Central memory CD4-positive, alpha-beta T cell (primary cell): ENCODE results near the gene AATF.
"Not testable (repeated sequence)": the region's sequence is repeated elsewhere in the genome, so short reads cannot be mapped to it uniquely, and the experiment has no call there.

Experiments used
- DNase-seq: peaks from one replicate; pipeline ENCODE4 v3.0.0; 2022

Gene AATF

GRCh38 chr17:37051381-37051780 is 102.6 kb downstream of the AATF start:
- DNase-seq, result no peak

GRCh38 chr17:37051833-37052232 is 103.1 kb downstream of the AATF start:
- no peak for DNase-seq

- DNase-seq, result no peak
These were observed 103.7 kb downstream of the AATF start for GRCh38 chr17:37052450-37052849.

- DNase-seq, result no peak
These were observed 106.1 kb downstream of the AATF start for GRCh38 chr17:37054894-37055293.

- no peak for DNase-seq
These were observed 107.9 kb downstream of the AATF start for GRCh38 chr17:37056622-37057021.

GRCh38 chr17:37059493-37059892 is 110.7 kb downstream of the AATF start:
- DNase-seq, result no peak

- no peak for DNase-seq
These were observed 111.3 kb downstream of the AATF start for GRCh38 chr17:37060094-37060493.

GRCh38 chr17:37060928-37061327 is 112.2 kb downstream of the AATF start:
- DNase-seq, result no peak

GRCh38 chr17:37062021-37062420 is 113.3 kb downstream of the AATF start:
- DNase-seq, result no peak

- no peak for DNase-seq
These were observed 115.5 kb downstream of the AATF start for GRCh38 chr17:37064206-37064605.

- DNase-seq, result no peak
These were observed 116.2 kb downstream of the AATF start for GRCh38 chr17:37064956-37065355.

- no peak for DNase-seq
These were observed 117.0 kb downstream of the AATF start for GRCh38 chr17:37065486-37066321.

GRCh38 chr17:37066322-37067255 is 117.8 kb downstream of the AATF start:
- no peak for DNase-seq

- DNase-seq, result no peak
These were observed 118.9 kb downstream of the AATF start for GRCh38 chr17:37067555-37068111.

GRCh38 chr17:37068266-37068665 is 119.5 kb downstream of the AATF start:
- DNase-seq, result no peak

GRCh38 chr17:37069087-37069486 is 120.3 kb downstream of the AATF start:
- no peak for DNase-seq

- not testable (repeated sequence) for DNase-seq
These were observed 124.7 kb downstream of the AATF start for GRCh38 chr17:37073464-37073863.

GRCh38 chr17:37079065-37079708 is 130.4 kb downstream of the AATF start:
- DNase-seq, result no peak

GRCh38 chr17:37079735-37080134 is 131.0 kb downstream of the AATF start:
- DNase-seq, result no peak

GRCh38 chr17:37081287-37081686 is 132.5 kb downstream of the AATF start:
- no peak for DNase-seq

- DNase-seq, result no peak
These were observed 133.6 kb downstream of the AATF start for GRCh38 chr17:37082311-37082860.

- no peak for DNase-seq
These were observed 134.2 kb downstream of the AATF start for GRCh38 chr17:37082985-37083384.

GRCh38 chr17:37083456-37083855 is 134.7 kb downstream of the AATF start:
- no peak for DNase-seq
